Left lung (tissue), 10 donors: Measurements from ENCODE around the gene VARS1. TPM values are rescaled to one million over a fixed set of nuclear protein-coding genes. Genes with fewer than 3 reads are reported as not detected.

Experiments used
- ATAC-seq: fragments of 200-7000 bp; cut with Tn5 transposase; one replicate; pipeline ENCODE4 v1.9.1; 2020; ENCODE audit warnings: moderate library complexity
- DNase-seq, 4 donors: peaks; one replicate each; pipeline ENCODE4 v3.0.0-alpha.2; 2013 to 2020
- H3K27ac ChIP-seq, 2 donors: fragments of 200-600 bp; sonication (generic) in 1 of 2; one replicate each; pipeline versions ENCODE4 v1.5.0 to v1.8.0; 2020 to 2021
- H3K27me3 ChIP-seq, 2 donors: fragments of 200-600 bp; sonication (generic) in 1 of 2; one replicate each; pipeline versions ENCODE4 v1.5.0 to v1.8.0; 2020 to 2021
- H3K36me3 ChIP-seq, 2 donors: fragments of 200-600 bp; sonication (generic) in 1 of 2; one replicate each; pipeline versions ENCODE4 v1.5.0 to v1.8.0; 2020 to 2021
- H3K4me1 ChIP-seq, 2 donors: fragments of 200-600 bp; one replicate each; pipeline ENCODE4 v1.8.0; 2021
- H3K4me3 ChIP-seq, 2 donors: fragments of 200-600 bp; sonication (generic) in 1 of 2; one replicate each; pipeline versions ENCODE4 v1.5.0 to v1.8.0; 2020 to 2021; ENCODE audit warnings: mild to moderate bottlenecking in 1 of 2
- H3K9me3 ChIP-seq, 2 donors: fragments of 200-600 bp; sonication (generic) in 1 of 2; one replicate each; pipeline versions ENCODE4 v1.5.0 to v1.8.0; 2020 to 2021
- CTCF ChIP-seq, 2 donors: fragments of 200-600 bp; sonication (generic) in 1 of 2; IDR thresholded peaks; one replicate each; pipeline versions ENCODE4 v1.5.0 to v1.8.0; 2021; ENCODE audit warnings: antibody characterized with exemption in 2 of 2
- intact Hi-C, 2 donors: fragments of 100-400 bp; cut with DNase I; formaldehyde crosslinking; loops; one replicate each; pipeline versions ENCODE4 v1.11.2 to v1.14.2; 2022
- polyA plus RNA-seq, 6 donors: library from polyadenylated mRNA; unstranded; fragments of 120-200 nt; gene quantifications; one replicate each; pipeline ENCODE4 v1.2.1, GENCODE V29; 2013; ENCODE audit not compliant: insufficient read length in 6 of 6
- total RNA-seq, 2 donors: library from RNA; stranded (reverse); fragmentation: NEBNext Ultra II Directional; extraction: Animal tissue kit (Norgen Biotek cat#: 25700); gene quantifications; one replicate each; pipeline ENCODE4 v1.2.1, GENCODE V29; 2021
- donor health status: DM: no; HTN: yes; CAD: no.
- donor health status: DM: no; HTN: no; CAD: no.

Gene VARS1
- total and polyA plus RNA-seq, 8 donors = 38.4 to 103 (median 46.6) TPM

- DNase-seq (peak in 1 of 4 donors; percentile 50), ATAC-seq (no peak)
- Histone ChIP-seq H3K27ac (peak overlapping the region; percentile 84 to 92), H3K4me1 (peaks cover 24 to 52% of the 10 kb centered on the region in 2 donors), H3K27me3 (no peaks in the 10 kb centered on the region), H3K36me3 (no peaks in the 10 kb centered on the region), H3K4me3 (peak overlapping the region; percentile 42 to 56), H3K9me3 (no peaks in the 10 kb centered on the region)
- TF ChIP-seq CTCF (IDR thresholded peaks at IDR 0.05) = no peak
- intact Hi-C loops = no loop called here
Observed at GRCh38 chr6:31831350-31832215, 36.0 kb upstream of the VARS1 start.

- ATAC-seq (no peak), DNase-seq (no peak)
- no peak for TF ChIP-seq CTCF (IDR thresholded peaks at IDR 0.05)
- H3K9me3 ChIP-seq = no peaks in the 10 kb centered on the region
- H3K27me3 ChIP-seq = no peaks in the 10 kb centered on the region
- peak overlapping the region; percentile 84 for H3K27ac ChIP-seq
- intact Hi-C loops = no loop called here
- no peaks in the 10 kb centered on the region for H3K36me3 ChIP-seq
- peak overlapping the region; percentile 42 to 56 for H3K4me3 ChIP-seq
- peaks cover 25 to 52% of the 10 kb centered on the region in 2 donors for H3K4me1 ChIP-seq
Observed at GRCh38 chr6:31830886-31831335, 35.4 kb upstream of the VARS1 start.

GRCh38 chr6:31829633-31830283, 34.2 kb upstream of the VARS1 start:
- Histone ChIP-seq H3K36me3 (no peaks in the 10 kb centered on the region), H3K4me3 (peak overlapping the region; percentile 42 to 56), H3K27me3 (no peaks in the 10 kb centered on the region), H3K4me1 (peaks cover 29 to 58% of the 10 kb centered on the region in 2 donors), H3K9me3 (no peaks in the 10 kb centered on the region), H3K27ac (peak overlapping the region; percentile 84)
- intact Hi-C loops = no loop called here
- TF ChIP-seq CTCF (IDR thresholded peaks at IDR 0.05) = no peak
- DNase-seq (peak in 3 of 4 donors; percentile 44 to 65 (median 63)), ATAC-seq (peak; percentile 0)

DNA sequence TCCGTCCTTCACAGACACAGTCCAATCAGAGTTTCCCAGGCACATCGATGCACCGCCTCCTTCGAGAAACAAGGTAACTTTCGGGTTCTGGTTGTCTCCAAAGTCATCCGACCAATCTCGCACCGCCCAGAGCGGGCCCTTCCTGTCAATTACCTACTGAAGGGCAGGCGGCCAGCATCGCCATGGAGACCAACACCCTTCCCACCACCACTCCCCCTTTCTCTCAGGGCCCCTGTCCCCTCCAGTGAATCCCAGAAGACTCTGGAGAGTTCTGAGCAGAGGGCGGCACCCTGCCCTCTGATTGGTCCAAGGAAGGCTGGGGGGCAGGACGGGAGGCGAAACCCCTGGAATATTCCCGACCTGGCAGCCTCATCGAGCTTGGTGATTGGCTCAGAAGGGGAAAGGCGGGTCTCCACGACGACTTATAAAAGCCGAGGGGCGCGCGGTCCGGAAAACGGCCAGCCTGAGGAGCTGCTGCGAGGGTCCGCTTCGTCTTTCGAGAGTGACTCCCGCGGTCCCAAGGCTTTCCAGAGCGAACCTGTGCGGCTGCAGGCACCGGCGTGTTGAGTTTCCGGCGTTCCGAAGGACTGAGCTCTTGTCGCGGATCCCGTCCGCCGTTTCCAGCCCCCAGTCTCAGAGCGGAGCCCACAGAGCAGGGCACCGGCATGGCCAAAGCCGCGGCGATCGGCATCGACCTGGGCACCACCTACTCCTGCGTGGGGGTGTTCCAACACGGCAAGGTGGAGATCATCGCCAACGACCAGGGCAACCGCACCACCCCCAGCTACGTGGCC, 31.9 kb upstream of the VARS1 start, which contains the start of gene HSPA1B:
TSS of gene HSPA1B (plus strand) at position 453 of the 794 bp plus-strand sequence. CDS start at position 666, 213 bp downstream.
- H3K4me1 ChIP-seq = peaks cover 25 to 63% of the 10 kb centered on the region in 2 donors
- no peaks in the 10 kb centered on the region for H3K36me3 ChIP-seq
- no peaks in the 10 kb centered on the region for H3K9me3 ChIP-seq
- no peak for TF ChIP-seq CTCF (IDR thresholded peaks at IDR 0.05)
- peak; percentile 97 to 100 (median 99) for DNase-seq
- H3K27ac ChIP-seq = peak within 1 kb of the TSS; percentile 92 to 98
- intact Hi-C loops = no loop called here
- H3K4me3 ChIP-seq = peak within 1 kb of the TSS; percentile 19 to 62
- H3K27me3 ChIP-seq = no peaks in the 10 kb centered on the region
- ATAC-seq = peak; percentile 70
